GM12878 (cell line): ENCODE results near the gene KCNH6. TPM values are rescaled to one million over a fixed set of nuclear protein-coding genes. Genes with fewer than 3 reads are reported as not detected.

Source experiments
- ATAC-seq: fragments of 200-7000 bp; cut with Tn5 transposase; 3 replicates; pipeline ENCODE4 v1.9.1; 2020; ENCODE audit warnings: mild to moderate bottlenecking, moderate library complexity
- BruUV-seq: library from RNA; stranded (reverse); fragments of 400-500 nt; replicated peaks from 2 replicates; lab custom pipeline; 2021; lab: Mats Ljungman, UMichigan
- CTCF ChIA-PET: fragments of 300-600 bp; sonication (Branson Sonifier 250); formaldehyde crosslinking; extraction: SDS; loops from one replicate; lab custom pipeline; 2021; ENCODE audit warnings: inconsistent platforms; lab: Yijun Ruan, JAX
- POLR2A ChIA-PET: fragments of 350-600 bp; formaldehyde crosslinking; extraction: SDS; loops from one replicate; lab custom pipeline; 2021; ENCODE audit warnings: inconsistent platforms; lab: Charles Lee
- RAD21 ChIA-PET: fragments of 300-600 bp; sonication (Branson Sonifier 250); formaldehyde crosslinking; loops from one replicate; lab custom pipeline; 2023; ENCODE audit warnings: antibody characterized with exemption; ENCODE audit not compliant: unreplicated experiment; lab: Charles Lee
- SMC1A ChIA-PET: fragments of 300-600 bp; sonication (Branson Sonifier 250); formaldehyde crosslinking; loops from one replicate; lab custom pipeline; 2023; ENCODE audit not compliant: unreplicated experiment, uncharacterized antibody; lab: Charles Lee
- DNase-seq: peaks from one replicate; pipeline ENCODE4 v3.0.0-alpha.2; 2011; ENCODE audit warnings: low read depth, low spot score
- FAIRE-seq: peaks from 3 replicates; lab custom pipeline; 2011; peaks lifted over from hg19 to GRCh38; lab: Jason Lieb, UNC
- H2AFZ ChIP-seq: 2 replicates; pipeline ENCODE4 v1.6.0; 2011; ENCODE audit warnings: low read depth, low read length, control low read depth; ENCODE audit not compliant: control insufficient read depth
- H3K27ac ChIP-seq: 2 replicates; pipeline ENCODE4 v1.5.1; 2011; ENCODE audit warnings: control low read depth; ENCODE audit not compliant: control insufficient read depth, insufficient read depth
- H3K27me3 ChIP-seq, 2 experiments: replicated peaks in 1 of 2; 2 replicates each; pipeline versions ENCODE4 v1.6.0 to v1.6.1; 2011; ENCODE audit warnings: low read length in 1 of 2; ENCODE audit not compliant: control insufficient read depth in 2 of 2, insufficient read depth in 2 of 2
- H3K36me3 ChIP-seq, 2 experiments: 2 replicates each; pipeline ENCODE4 v1.5.1; 2011; ENCODE audit warnings: low read length in 1 of 2; ENCODE audit not compliant: control insufficient read depth in 2 of 2, insufficient read depth in 2 of 2
- H3K4me1 ChIP-seq: 2 replicates; pipeline ENCODE4 v1.6.1; 2011; ENCODE audit warnings: mild to moderate bottlenecking, low read length, moderate library complexity, mixed read lengths; ENCODE audit not compliant: control insufficient read depth, insufficient read depth
- H3K4me2 ChIP-seq: 2 replicates; pipeline ENCODE4 v1.6.0; 2011; ENCODE audit warnings: control low read depth; ENCODE audit not compliant: control insufficient read depth, insufficient read depth
- H3K4me3 ChIP-seq: fragments of 200-600 bp; sonication (generic); 2 replicates; pipeline ENCODE4 v1.5.1; 2016
- H3K79me2 ChIP-seq: 2 replicates; pipeline ENCODE4 v1.6.0; 2011; ENCODE audit warnings: low read length; ENCODE audit not compliant: control insufficient read depth, insufficient read depth
- H3K9ac ChIP-seq: 2 replicates; pipeline ENCODE4 v1.8.0; 2011; ENCODE audit warnings: low read length, control low read depth, mixed read lengths; ENCODE audit not compliant: control insufficient read depth, insufficient read depth
- H3K9me3 ChIP-seq: replicated peaks from 3 replicates; pipeline ENCODE4 v1.5.1; 2011; ENCODE audit warnings: mild to moderate bottlenecking, low read length; ENCODE audit not compliant: control insufficient read depth, insufficient read depth
- H4K20me1 ChIP-seq: 2 replicates; pipeline ENCODE4 v1.6.0; 2011; ENCODE audit not compliant: control insufficient read depth, insufficient read depth
- ATF7 ChIP-seq: fragments of 450-650 bp; IDR thresholded peaks from 2 replicates; pipeline ENCODE4 v1.6.1; 2016; ENCODE audit warnings: low read depth, mild to moderate bottlenecking
- CBX3 ChIP-seq: fragments of 200-600 bp; sonication (generic); IDR thresholded peaks from 2 replicates; pipeline ENCODE4 v1.6.1; 2016; ENCODE audit warnings: low read depth, borderline replicate concordance
- CEBPB ChIP-seq, 2 experiments: fragments of 150-350 bp in 1 of 2; IDR thresholded peaks; 2 replicates each; pipeline ENCODE4 v1.6.1; 2012 to 2014; ENCODE audit warnings: low read depth in 2 of 2, low read length in 2 of 2, borderline replicate concordance in 1 of 2, inconsistent platforms in 1 of 2
- CHD1 ChIP-seq: IDR thresholded peaks from 2 replicates; pipeline ENCODE4 v1.6.1; 2012; ENCODE audit warnings: low read depth, low read length, improper control_type of control experiment
- CUX1 ChIP-seq: IDR thresholded peaks from 2 replicates; pipeline ENCODE4 v1.6.1; 2012; ENCODE audit warnings: improper control_type of control experiment, low read depth, low read length; ENCODE audit not compliant: insufficient replicate concordance
- EED ChIP-seq: sonication (generic); IDR thresholded peaks from 2 replicates; pipeline ENCODE4 v1.6.1; 2016; ENCODE audit warnings: antibody characterized with exemption, low read depth
- GATAD2B ChIP-seq: fragments of 450-650 bp; conservative IDR thresholded peaks from 2 replicates; pipeline ENCODE4 v1.6.1; 2017; ENCODE audit warnings: low read depth, mild to moderate bottlenecking, moderate library complexity
- HDAC6 ChIP-seq: fragments of 200-600 bp; sonication (generic); IDR thresholded peaks from one replicate; pipeline ENCODE4 v1.8.0; 2017; ENCODE audit warnings: antibody characterized with exemption; ENCODE audit not compliant: unreplicated experiment
- LARP7 ChIP-seq: fragments of 450-650 bp; IDR thresholded peaks from 2 replicates; pipeline ENCODE4 v1.6.1; 2017; ENCODE audit warnings: mild to moderate bottlenecking
- MXI1 ChIP-seq: fragments of 150-350 bp; IDR thresholded peaks from 2 replicates; pipeline ENCODE4 v1.6.1; 2011; ENCODE audit warnings: low read depth, mild to moderate bottlenecking, inconsistent platforms, low read length, improper control_type of control experiment
- RCOR1 ChIP-seq: conservative IDR thresholded peaks from 2 replicates; pipeline ENCODE4 v1.6.1; 2012; ENCODE audit warnings: low read depth, low read length, improper control_type of control experiment
- SREBF2 ChIP-seq: IDR thresholded peaks from 2 replicates; pipeline ENCODE4 v1.6.1; 2012; ENCODE audit warnings: mild to moderate bottlenecking, low read length
- TBL1XR1 ChIP-seq: IDR thresholded peaks from 2 replicates; pipeline ENCODE4 v1.6.1; 2012; ENCODE audit warnings: low read depth, low read length, improper control_type of control experiment
- YY1 ChIP-seq: IDR thresholded peaks from 2 replicates; pipeline ENCODE4 v1.6.1; 2011; ENCODE audit warnings: low read depth, mild to moderate bottlenecking, low read length
- ZBTB33 ChIP-seq: fragments of 450-650 bp; IDR thresholded peaks from 2 replicates; pipeline ENCODE4 v1.6.1; 2017; ENCODE audit warnings: mild to moderate bottlenecking
- WGBS: methylation state at CpG from one replicate; pipeline ENCODE4 v1.1.6; 2016; ENCODE audit warnings: low lambda C conversion rate; ENCODE audit not compliant: insufficient replicate concordance, insufficient coverage; ENCODE audit errors: missing lambda C conversion rate; 5-methylcytosine and 5-hydroxymethylcytosine counted together
- in situ Hi-C: fragments of 300-500 bp; cut with MboI; formaldehyde crosslinking; loops from 9 replicates; pipeline ENCODE4 v1.14.3; 2018; ENCODE audit warnings: mixed read lengths
- intact Hi-C: fragments of 100-400 bp; cut with micrococcal nuclease; formaldehyde crosslinking; loops from one replicate; pipeline ENCODE4 v1.14.2; 2022; ENCODE audit not compliant: unreplicated experiment
- polyA plus RNA-seq, 11 experiments: library from polyadenylated mRNA; depleted of rRNA in 4 of 11; unstranded in 6 of 11; stranded (reverse) in 5 of 11; fragments of >200 nt; fragmentation: Nextera tagmentation in 4 of 11; fragmentation: Illumina TruSeq in 1 of 11; extraction: Ambion mirVana in 4 of 11; extraction: Trizol in 1 of 11; gene quantifications; 1 replicate in 1 of 11; 2 replicates in 10 of 11; pipeline versions ENCODE4 v1.2.1 to v1.2.3, GENCODE V29; 2011 to 2016; ENCODE audit warnings: inconsistent platforms in 2 of 11, missing spikeins in 2 of 11, low read depth in 1 of 11
- total RNA-seq, 4 experiments: library from RNA; depleted of rRNA in 3 of 4; stranded (reverse); fragments of >200 nt in 3 of 4; fragmentation: Illumina TruSeq in 1 of 4; extraction: Trizol in 1 of 4; gene quantifications; 2 replicates each; pipeline versions ENCODE4 v1.2.1 to v1.2.3, GENCODE V29; 2013 to 2021

The KCNH6 gene
- total and polyA plus RNA-seq, 10 of the 15 experiments (the other 5 are each of a cell fraction or from before 2014, with no cell fraction given) = not detected

GRCh38 chr17:63537991-63538692 is 15.0 kb downstream of the KCNH6 start:
- H3K9ac ChIP-seq = no peak overlapping the region
- no peaks in the 10 kb centered on the region for H3K9me3 ChIP-seq
- TF ChIP-seq ATF7 = no peak
- TF ChIP-seq TBL1XR1 = no peak
- no peak for TF ChIP-seq ZBTB33
- no peak for TF ChIP-seq GATAD2B
- TF ChIP-seq EED = no peak
- TF ChIP-seq HDAC6 = no peak
- TF ChIP-seq CUX1 = no peak
- no peak for TF ChIP-seq MXI1
- no peak for TF ChIP-seq CHD1
- TF ChIP-seq CBX3 = no peak
- no peak for TF ChIP-seq CEBPB (IDR thresholded peaks at IDR 0.05; ENCODE audit: borderline replicate concordance in 1 of 2, low read depth in 2 of 2, low read length in 2 of 2)
- TF ChIP-seq SREBF2 = no peak
- TF ChIP-seq YY1 = no peak
- TF ChIP-seq RCOR1 = no peak
- no peak for TF ChIP-seq LARP7
- ChIA-PET POLR2A (no interaction called here), RAD21 (no interaction called here), SMC1A (no interaction called here), CTCF (no interaction called here)
- no peak overlapping the region for H3K4me2 ChIP-seq
- H2AFZ ChIP-seq = no peak overlapping the region
- H3K36me3 ChIP-seq = no peaks in the 10 kb centered on the region
- no peak for DNase-seq
- no peaks in the 10 kb centered on the region for H3K79me2 ChIP-seq
- H3K4me3 ChIP-seq = no peak overlapping the region
- no peak for ATAC-seq
- intact Hi-C loops (no loop called here), in situ Hi-C loops (no loop called here)
- FAIRE-seq = no peak
- H3K27me3 ChIP-seq = peaks cover 0 to 9% of the 10 kb centered on the region in 2 experiments; a peak in 3 of 4 replicates
- no peaks in the 10 kb centered on the region for H3K4me1 ChIP-seq
- no TSS peak for BruUV-seq
- H4K20me1 ChIP-seq = no peaks in the 10 kb centered on the region
- 17% methylated on average over 33 of the region's 62 CpGs for WGBS
- no peak overlapping the region for H3K27ac ChIP-seq
